Endothelial cell of umbilical vein (primary cell): ENCODE results near the gene GGT5. TPM values are rescaled to one million over a fixed set of nuclear protein-coding genes. Genes with fewer than 3 reads are reported as not detected.

Experiments
- BruUV-seq: library from RNA; stranded (reverse); fragments of 400-500 nt; replicated peaks from 2 replicates; lab custom pipeline; 2021; lab: Mats Ljungman, UMichigan
- CTCF ChIA-PET: fragments of 300-600, 350-600 bp; sonication (Branson Sonifier 250); formaldehyde crosslinking; loops from one replicate; lab custom pipeline; 2021; ENCODE audit warnings: antibody characterized with exemption, inconsistent platforms; lab: Charles Lee
- POLR2A ChIA-PET: fragments of 300-600, 350-600 bp; sonication (Branson Sonifier 250); formaldehyde crosslinking; loops from one replicate; lab custom pipeline; 2021; ENCODE audit warnings: antibody characterized with exemption, inconsistent platforms; lab: Charles Lee
- DNase-seq: peaks from one replicate; pipeline ENCODE4 v3.0.0-alpha.2; 2011; ENCODE audit warnings: low read depth, low spot score
- FAIRE-seq: peaks from 2 replicates; lab custom pipeline; 2011; peaks lifted over from hg19 to GRCh38; lab: Jason Lieb, UNC
- H2AFZ ChIP-seq: 2 replicates; pipeline ENCODE4 v1.6.0; 2012; ENCODE audit warnings: low read depth, low read length, control low read depth, inconsistent platforms
- H3K27ac ChIP-seq: 2 replicates; pipeline ENCODE4 v1.5.1; 2011; ENCODE audit warnings: low read depth, mild to moderate bottlenecking, control low read depth, low read length, moderate library complexity; ENCODE audit not compliant: insufficient read depth
- H3K27me3 ChIP-seq, 2 experiments: 2 replicates each; pipeline versions ENCODE4 v1.6.0 to v1.6.1; 2011; ENCODE audit warnings: low read length in 2 of 2, mixed read lengths in 1 of 2; ENCODE audit not compliant: control insufficient read depth in 2 of 2, insufficient read depth in 2 of 2
- H3K36me3 ChIP-seq, 2 experiments: 2 replicates in 1 of 2; 3 replicates in 1 of 2; pipeline ENCODE4 v1.5.1; 2011; ENCODE audit warnings: low read length in 2 of 2, mild to moderate bottlenecking in 1 of 2, moderate library complexity in 1 of 2; ENCODE audit not compliant: control insufficient read depth in 2 of 2, insufficient read depth in 2 of 2; ENCODE audit errors: extremely low read depth in 1 of 2
- H3K4me1 ChIP-seq: 3 replicates; pipeline ENCODE4 v1.5.1; 2011; ENCODE audit warnings: mild to moderate bottlenecking, low read length; ENCODE audit not compliant: control insufficient read depth, insufficient read depth; ENCODE audit errors: extremely low read depth
- H3K4me2 ChIP-seq: 2 replicates; pipeline ENCODE4 v1.6.1; 2011; ENCODE audit warnings: low read length, control low read depth, mixed read lengths; ENCODE audit not compliant: insufficient read depth
- H3K4me3 ChIP-seq, 3 experiments: fragments of 200-600 bp in 1 of 3; sonication (generic), shearing (Covaris generic) in 1 of 3; replicated peaks in 1 of 3; 2 replicates each; pipeline ENCODE4 v1.5.1; 2011 to 2016; ENCODE audit warnings: control low read depth in 3 of 3, low read length in 3 of 3, mild to moderate bottlenecking in 2 of 3, inconsistent platforms in 1 of 3, low read depth in 1 of 3, moderate library complexity in 1 of 3; ENCODE audit not compliant: insufficient read depth in 1 of 3
- H3K79me2 ChIP-seq: 2 replicates; pipeline ENCODE4 v1.6.0; 2012; ENCODE audit warnings: low read length, inconsistent platforms; ENCODE audit not compliant: control insufficient read depth, insufficient read depth
- H3K9ac ChIP-seq: replicated peaks from 2 replicates; pipeline ENCODE3; 2011; ENCODE audit warnings: low read length, control low read depth; ENCODE audit not compliant: insufficient read depth; ENCODE audit errors: extremely low read depth
- H3K9me1 ChIP-seq: replicated peaks from 3 replicates; pipeline ENCODE4 v1.6.0; 2011; ENCODE audit warnings: mild to moderate bottlenecking, low read length; ENCODE audit not compliant: control insufficient read depth, insufficient read depth; ENCODE audit errors: extremely low read depth
- H3K9me3 ChIP-seq: replicated peaks from 2 replicates; pipeline ENCODE4 v1.5.1; 2012; ENCODE audit warnings: low read length, inconsistent platforms; ENCODE audit not compliant: control insufficient read depth, insufficient read depth
- H4K20me1 ChIP-seq: replicated peaks from 2 replicates; pipeline ENCODE3; 2011; ENCODE audit warnings: mild to moderate bottlenecking, low read length; ENCODE audit not compliant: control insufficient read depth, insufficient read depth; ENCODE audit errors: extremely low read depth
- CTCF ChIP-seq, 2 donors: IDR thresholded peaks; 1 replicate in 1 of 2; 2 replicates in 1 of 2; pipeline ENCODE4 v1.5.1; 2011; ENCODE audit warnings: low read length in 2 of 2, mild to moderate bottlenecking in 2 of 2, moderate library complexity in 2 of 2, control low read depth in 1 of 2, inconsistent platforms in 1 of 2, low read depth in 1 of 2; ENCODE audit not compliant: insufficient read depth in 1 of 2; ENCODE audit errors: extremely low read depth in 1 of 2
- EZH2 ChIP-seq: IDR thresholded peaks from 2 replicates; pipeline ENCODE4 v1.6.1; 2012; ENCODE audit warnings: borderline replicate concordance, low read depth, mild to moderate bottlenecking, moderate library complexity, low read length, inconsistent platforms; ENCODE audit not compliant: severe bottlenecking
- FOS ChIP-seq: IDR thresholded peaks from 2 replicates; pipeline ENCODE4 v1.6.1; 2011; ENCODE audit warnings: mild to moderate bottlenecking, low read length, moderate library complexity, borderline replicate concordance; ENCODE audit not compliant: insufficient read depth
- GATA2 ChIP-seq: IDR thresholded peaks from 2 replicates; pipeline ENCODE4 v1.7.0; 2011; ENCODE audit warnings: low read depth, mild to moderate bottlenecking, moderate library complexity, mixed read lengths, low read length; ENCODE audit not compliant: insufficient read length, insufficient read depth
- JUN ChIP-seq: IDR thresholded peaks from 2 replicates; pipeline ENCODE4 v1.6.1; 2011; ENCODE audit warnings: borderline replicate concordance, low read depth; ENCODE audit not compliant: insufficient read length, insufficient read depth
- MAX ChIP-seq: IDR thresholded peaks from 2 replicates; pipeline ENCODE4 v1.6.1; 2011; ENCODE audit not compliant: insufficient read depth, insufficient read length
- MYC ChIP-seq: IDR thresholded peaks from one replicate; pipeline ENCODE4 v1.6.1; 2011; ENCODE audit warnings: mild to moderate bottlenecking, low read depth, low read length
- POLR2A ChIP-seq: IDR thresholded peaks from 2 replicates; pipeline ENCODE4 v1.6.1; 2012; ENCODE audit warnings: low read depth, mild to moderate bottlenecking, control low read depth, low read length
- POLR2AphosphoS5 ChIP-seq: IDR thresholded peaks from 2 replicates; pipeline ENCODE4 v1.6.1; 2012; ENCODE audit warnings: low read depth, mild to moderate bottlenecking, control low read depth, low read length, moderate library complexity; ENCODE audit not compliant: insufficient read depth
- dilution Hi-C: fragments of 300-500 bp; cut with MboI; formaldehyde crosslinking; loops from one replicate; pipeline ENCODE4 v1.15.0; 2019; ENCODE audit warnings: low sequenced_read_pairs; ENCODE audit not compliant: extremely low pct_ligation_motif_present
- intact Hi-C: fragments of 100-400 bp; cut with micrococcal nuclease; formaldehyde crosslinking; loops from one replicate; pipeline ENCODE4 v1.10.0; 2022
- polyA plus RNA-seq, 4 experiments: library from polyadenylated mRNA; depleted of rRNA in 3 of 4; stranded (reverse) in 3 of 4; unstranded in 1 of 4; fragments of >200 nt; gene quantifications; 2 replicates each; pipeline versions ENCODE4 v1.2.1 to v1.2.3, GENCODE V29; 2011 to 2012; ENCODE audit warnings: missing spikeins in 1 of 4
- total RNA-seq: library from RNA; stranded (reverse); gene quantifications from 2 replicates; pipeline ENCODE4 v1.2.3, GENCODE V29; 2021

The GGT5 gene
- total and polyA plus RNA-seq, 2 donors (not counting 3 experiments of a cell fraction or from before 2014, with no cell fraction given) = 45.9 to 293 TPM

GRCh38 chr22:24219750-24220149 is 25.1 kb downstream of the GGT5 start:
- Histone ChIP-seq H3K36me3 (peaks cover 5 to 19% of the 10 kb centered on the region in 2 experiments), H3K27me3 (no peaks in the 10 kb centered on the region), H3K4me2 (no peak overlapping the region), H3K9ac (no peak overlapping the region), H3K9me3 (no peaks in the 10 kb centered on the region), H3K9me1 (no peaks in the 10 kb centered on the region), H3K79me2 (no peaks in the 10 kb centered on the region), H4K20me1 (no peaks in the 10 kb centered on the region), H2AFZ (no peak overlapping the region), H3K27ac (no peak overlapping the region), H3K4me1 (no peaks in the 10 kb centered on the region), H3K4me3 (no peak overlapping the region)
- FAIRE-seq = no peak
- TF ChIP-seq CTCF (IDR thresholded peaks at IDR 0.05; ENCODE audit: extremely low read depth in 1 of 2, insufficient read depth in 1 of 2, low read depth in 1 of 2, low read length in 2 of 2) = no peak
- no peak for TF ChIP-seq FOS
- no peak for TF ChIP-seq POLR2A
- no peak for TF ChIP-seq POLR2AphosphoS5
- no peak for TF ChIP-seq GATA2
- no peak for TF ChIP-seq MYC
- TF ChIP-seq JUN = no peak
- TF ChIP-seq EZH2 = no peak
- TF ChIP-seq MAX = no peak
- intact Hi-C loops = no loop called here
- no peak for DNase-seq
- BruUV-seq = no TSS peak
- dilution Hi-C loops = no loop called here
- ChIA-PET POLR2A (no interaction called here), CTCF (no interaction called here)
